Smooth muscle cell (in vitro differentiated cells): ENCODE data around the gene NFIX. TPM values are rescaled to one million over a fixed set of nuclear protein-coding genes. Genes with fewer than 3 reads are reported as not detected.

Experiments
- DNase-seq: peaks from one replicate; lab custom pipeline; 2025; ENCODE audit not compliant: unreplicated experiment; lab: John Stamatoyannopoulos, UW
- H2AFZ ChIP-seq: fragments of 200-600 bp; sonication (generic); 2 replicates; pipeline ENCODE4 v1.6.0; 2016; ENCODE audit warnings: antibody characterized with exemption, low read depth, mild to moderate bottlenecking
- H3F3A ChIP-seq: fragments of 200-600 bp; sonication (generic); 2 replicates; pipeline ENCODE4 v1.6.0; 2017; ENCODE audit warnings: antibody characterized with exemption, low read depth
- H3K27ac ChIP-seq: fragments of 200-600 bp; sonication (generic); 2 replicates; pipeline ENCODE4 v1.5.1; 2016; ENCODE audit warnings: low read depth, mild to moderate bottlenecking
- H3K27me3 ChIP-seq: fragments of 200-600 bp; sonication (generic); 2 replicates; pipeline ENCODE4 v1.6.1; 2016; ENCODE audit warnings: low read depth, mild to moderate bottlenecking
- H3K36me3 ChIP-seq: fragments of 200-600 bp; sonication (generic); 2 replicates; pipeline ENCODE4 v1.5.1; 2016; ENCODE audit warnings: low read depth
- H3K4me1 ChIP-seq: fragments of 200-600 bp; sonication (generic); 2 replicates; pipeline ENCODE4 v1.5.1; 2016; ENCODE audit warnings: low read depth
- H3K4me2 ChIP-seq: fragments of 200-600 bp; sonication (generic); 2 replicates; pipeline ENCODE4 v1.6.0; 2016; ENCODE audit warnings: mild to moderate bottlenecking
- H3K4me3 ChIP-seq: fragments of 200-600 bp; sonication (generic); 2 replicates; pipeline ENCODE4 v1.5.1; 2016; ENCODE audit warnings: mild to moderate bottlenecking
- H3K79me2 ChIP-seq: fragments of 200-600 bp; sonication (generic); 2 replicates; pipeline ENCODE4 v1.6.0; 2016; ENCODE audit warnings: low read depth, mild to moderate bottlenecking
- H3K9ac ChIP-seq: fragments of 200-600 bp; sonication (generic); 2 replicates; pipeline ENCODE4 v1.6.0; 2016; ENCODE audit warnings: low read depth
- H3K9me3 ChIP-seq: fragments of 200-600 bp; sonication (generic); replicated peaks from 2 replicates; pipeline ENCODE4 v1.5.1; 2016; ENCODE audit warnings: low read depth
- H4K20me1 ChIP-seq: fragments of 200-600 bp; sonication (generic); 2 replicates; pipeline ENCODE4 v1.6.0; 2016; ENCODE audit warnings: low read depth
- CTCF ChIP-seq: fragments of 200-600 bp; sonication (generic); IDR thresholded peaks from 2 replicates; pipeline ENCODE4 v1.5.1; 2017; ENCODE audit warnings: borderline replicate concordance, mild to moderate bottlenecking, antibody characterized with exemption; ENCODE audit not compliant: insufficient read depth, poor library complexity, severe bottlenecking
- WGBS: methylation state at CpG from one replicate; pipeline ENCODE4 v1.1.7; 2016; ENCODE audit warnings: low lambda C conversion rate; 5-methylcytosine and 5-hydroxymethylcytosine counted together
- polyA plus RNA-seq: library from polyadenylated mRNA; unstranded; fragments of >200 nt; fragmentation: Nextera tagmentation; extraction: Ambion mirVana; gene quantifications from 2 replicates; pipeline ENCODE4 v1.2.1, GENCODE V29; 2016
- total RNA-seq: library from RNA; depleted of rRNA; stranded (reverse); fragments of >200 nt; gene quantifications from 2 replicates; pipeline ENCODE4 v1.2.3, GENCODE V29; 2014

Gene NFIX
- total and polyA plus RNA-seq, 2 experiments from 2014 or later = 1.9 to 2.3 TPM

- Histone ChIP-seq H3K79me2 (peaks cover 30% of the 10 kb centered on the region), H2AFZ (no peak overlapping the region), H3F3A (no peaks in the 10 kb centered on the region), H3K4me2 (no peak overlapping the region), H3K4me3 (no peak overlapping the region), H3K27me3 (no peaks in the 10 kb centered on the region), H3K4me1 (no peaks in the 10 kb centered on the region), H3K36me3 (no peaks in the 10 kb centered on the region), H3K9me3 (no peaks in the 10 kb centered on the region), H4K20me1 (peaks cover 51% of the 10 kb centered on the region), H3K27ac (no peak overlapping the region), H3K9ac (no peak overlapping the region)
- WGBS = 98% methylated on average over 28 of the region's 28 CpGs
- DNase-seq = no peak
- TF ChIP-seq CTCF = no peak
Measured at GRCh38 chr19:13137290-13137794, 142.1 kb downstream of the NFIX start.

- H3K9ac ChIP-seq = no peak overlapping the region
- H3K4me3 ChIP-seq = no peak overlapping the region
- no peaks in the 10 kb centered on the region for H3K36me3 ChIP-seq
- no peaks in the 10 kb centered on the region for H3F3A ChIP-seq
- no peak overlapping the region for H3K27ac ChIP-seq
- WGBS = 94% methylated on average over 31 of the region's 40 CpGs
- H4K20me1 ChIP-seq = peaks cover 45% of the 10 kb centered on the region
- H3K4me1 ChIP-seq = no peaks in the 10 kb centered on the region
- H3K27me3 ChIP-seq = no peaks in the 10 kb centered on the region
- H3K79me2 ChIP-seq = peaks cover 24% of the 10 kb centered on the region
- no peak for DNase-seq
- no peaks in the 10 kb centered on the region for H3K9me3 ChIP-seq
- TF ChIP-seq CTCF = no peak
- H3K4me2 ChIP-seq = no peak overlapping the region
- H2AFZ ChIP-seq = no peak overlapping the region
Measured at GRCh38 chr19:13138171-13138915, 143.1 kb downstream of the NFIX start.

GRCh38 chr19:13138916-13139198 lies 143.6 kb downstream of the NFIX start:
- no peak overlapping the region for H3K27ac ChIP-seq
- H3K79me2 ChIP-seq = peaks cover 19% of the 10 kb centered on the region
- H4K20me1 ChIP-seq = peaks cover 40% of the 10 kb centered on the region
- WGBS = 86% methylated on average over 10 of the region's 10 CpGs
- no peak overlapping the region for H2AFZ ChIP-seq
- no peaks in the 10 kb centered on the region for H3F3A ChIP-seq
- no peaks in the 10 kb centered on the region for H3K36me3 ChIP-seq
- no peak overlapping the region for H3K9ac ChIP-seq
- DNase-seq = no peak
- H3K4me3 ChIP-seq = no peak overlapping the region
- H3K9me3 ChIP-seq = no peaks in the 10 kb centered on the region
- no peaks in the 10 kb centered on the region for H3K27me3 ChIP-seq
- H3K4me1 ChIP-seq = no peaks in the 10 kb centered on the region
- TF ChIP-seq CTCF = no peak
- no peak overlapping the region for H3K4me2 ChIP-seq
